ENCODE results near the gene ARHGEF28. TPM values are rescaled to one million over a fixed set of nuclear protein-coding genes. Genes with fewer than 3 reads are reported as not detected.

Gene ARHGEF28
- total and polyA plus RNA-seq, 8 donors = 13.9 to 156 (median 55.7) TPM

DNA sequence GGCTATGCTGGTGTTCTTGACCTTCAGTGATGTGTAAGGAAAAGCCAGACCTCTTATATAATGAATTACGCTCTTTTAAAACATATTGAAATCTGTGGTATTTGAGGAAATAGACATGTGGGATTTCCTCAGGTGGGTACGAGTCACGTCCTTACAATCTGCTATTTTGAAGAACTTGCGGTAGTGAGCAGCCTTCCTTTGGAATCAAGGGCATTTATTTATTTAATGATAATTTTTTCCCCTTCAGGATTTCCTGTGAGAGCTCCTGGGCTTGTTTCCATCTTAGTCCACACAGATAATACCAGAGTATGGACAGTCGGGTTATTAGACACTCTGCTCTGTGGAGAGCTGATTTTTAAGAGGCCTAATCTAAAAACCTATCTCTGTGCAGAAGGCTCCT, 167.9 kb downstream of the ARHGEF28 start:
- Histone ChIP-seq H3K27ac (no peak overlapping the region), H3K4me3 (no peak overlapping the region), H3K27me3 (no peaks in the 10 kb centered on the region), H3K9me3 (no peaks in the 10 kb centered on the region), H3K36me3 (peaks cover 0 to 27% (median 19%) of the 10 kb centered on the region in 4 donors), H3K4me1 (peaks cover 0 to 24% (median 11%) of the 10 kb centered on the region in 4 donors)
- TF ChIP-seq POLR2AphosphoS5 (IDR thresholded peaks at IDR 0.05) = no peak
- no peak for DNase-seq
- 36 to 62% (median 48%) methylated on average over 5 of the region's 5 CpGs for WGBS, 5 donors
- intact Hi-C loops (cut with DNase I; ENCODE audit: low total_unique reads) = loop anchor here (5.0 kb wide), 1 partner anchor 207 kb away; no protein-coding TSS in a partner anchor

DNA sequence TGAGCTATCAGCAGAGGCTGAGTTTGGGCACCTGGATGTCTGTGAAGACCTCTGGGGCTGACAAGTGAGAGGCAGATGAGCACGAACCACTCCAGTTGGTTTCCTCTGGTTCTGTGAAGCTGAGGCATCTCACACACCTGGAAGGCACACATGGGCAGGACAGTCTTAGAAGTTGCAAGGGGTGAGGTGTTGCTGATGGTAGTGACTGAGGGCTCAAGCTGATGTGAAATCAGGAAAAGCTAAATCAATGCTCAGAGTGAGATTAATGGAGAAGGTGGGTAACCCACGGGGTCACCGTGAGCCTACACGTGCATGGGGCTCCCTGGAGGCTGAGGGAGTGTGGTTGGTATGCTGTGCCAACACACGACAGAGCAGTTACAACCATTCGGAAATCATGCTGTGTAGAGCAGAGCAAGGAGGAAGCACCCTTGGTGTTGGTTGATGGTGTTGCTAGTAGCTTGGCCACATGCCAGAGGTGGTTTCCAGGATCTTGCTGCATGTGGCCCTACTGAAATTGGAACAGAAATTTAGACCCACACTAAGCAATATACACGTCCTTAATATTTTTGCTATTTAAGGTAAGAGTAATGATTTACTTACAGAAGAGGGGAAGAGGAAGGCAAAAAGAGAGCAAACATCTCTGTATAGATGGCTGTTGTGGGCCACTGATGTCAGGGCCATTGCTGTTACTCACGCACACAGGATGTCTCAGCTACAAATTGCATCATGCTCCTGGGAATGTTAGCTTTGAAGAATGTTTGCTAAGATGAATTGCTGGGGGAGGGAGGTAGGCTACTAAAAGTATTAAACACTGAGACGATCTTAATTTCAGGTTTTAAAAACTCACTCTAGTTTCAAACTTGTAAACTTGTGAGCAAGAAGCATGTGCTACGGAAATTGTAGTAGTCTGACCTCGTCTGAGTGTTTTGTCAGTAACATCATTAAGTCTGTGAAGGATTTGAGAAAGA, 170.5 kb downstream of the ARHGEF28 start:
- H3K4me3 ChIP-seq = no peak overlapping the region
- H3K9me3 ChIP-seq = no peaks in the 10 kb centered on the region
- H3K27ac ChIP-seq = no peak overlapping the region
- TF ChIP-seq POLR2A (IDR thresholded peaks at IDR 0.05) (no peak), POLR2AphosphoS5 (IDR thresholded peaks at IDR 0.05) (no peak), EP300 (IDR thresholded peaks at IDR 0.05) (no peak)
- intact Hi-C loops (cut with DNase I; ENCODE audit: low total_unique reads) = no loop called here
- H3K4me1 ChIP-seq = peaks cover 0 to 9% (median 5%) of the 10 kb centered on the region in 4 donors
- H3K27me3 ChIP-seq = no peaks in the 10 kb centered on the region
- peak; percentile 57 to 60 for DNase-seq
- 44 to 63% (median 55%) methylated on average over 11 of the region's 11 CpGs for WGBS, 5 donors
- H3K36me3 ChIP-seq = peaks cover 0 to 40% (median 19%) of the 10 kb centered on the region in 4 donors

DNA sequence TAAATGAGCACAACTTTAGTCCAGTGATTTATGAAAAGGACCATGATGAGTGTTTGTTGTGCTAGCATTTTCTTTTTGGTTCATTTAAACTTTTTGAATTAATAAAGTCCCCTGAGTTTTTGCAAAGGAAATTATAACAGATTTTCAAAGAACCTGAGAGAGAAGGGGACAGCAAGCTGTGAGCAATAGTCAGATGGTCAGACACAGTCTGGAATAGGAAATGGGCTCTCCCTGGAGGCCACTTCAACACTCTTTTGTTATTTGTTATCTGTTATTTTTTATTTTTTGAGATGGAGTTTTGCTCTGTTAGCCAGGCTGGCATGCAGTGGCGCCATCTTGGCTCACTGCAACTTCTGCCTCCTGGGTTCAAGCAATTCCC, 171.1 kb downstream of the ARHGEF28 start:
- no peak for DNase-seq
- intact Hi-C loops (cut with DNase I; ENCODE audit: low total_unique reads) = no loop called here
- no peak overlapping the region for H3K4me3 ChIP-seq
- TF ChIP-seq EP300 (IDR thresholded peaks at IDR 0.05) = no peak
- TF ChIP-seq, protein P1, sequence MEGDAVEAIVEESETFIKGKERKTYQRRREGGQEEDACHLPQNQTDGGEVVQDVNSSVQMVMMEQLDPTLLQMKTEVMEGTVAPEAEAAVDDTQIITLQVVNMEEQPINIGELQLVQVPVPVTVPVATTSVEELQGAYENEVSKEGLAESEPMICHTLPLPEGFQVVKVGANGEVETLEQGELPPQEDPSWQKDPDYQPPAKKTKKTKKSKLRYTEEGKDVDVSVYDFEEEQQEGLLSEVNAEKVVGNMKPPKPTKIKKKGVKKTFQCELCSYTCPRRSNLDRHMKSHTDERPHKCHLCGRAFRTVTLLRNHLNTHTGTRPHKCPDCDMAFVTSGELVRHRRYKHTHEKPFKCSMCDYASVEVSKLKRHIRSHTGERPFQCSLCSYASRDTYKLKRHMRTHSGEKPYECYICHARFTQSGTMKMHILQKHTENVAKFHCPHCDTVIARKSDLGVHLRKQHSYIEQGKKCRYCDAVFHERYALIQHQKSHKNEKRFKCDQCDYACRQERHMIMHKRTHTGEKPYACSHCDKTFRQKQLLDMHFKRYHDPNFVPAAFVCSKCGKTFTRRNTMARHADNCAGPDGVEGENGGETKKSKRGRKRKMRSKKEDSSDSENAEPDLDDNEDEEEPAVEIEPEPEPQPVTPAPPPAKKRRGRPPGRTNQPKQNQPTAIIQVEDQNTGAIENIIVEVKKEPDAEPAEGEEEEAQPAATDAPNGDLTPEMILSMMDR (IDR thresholded peaks at IDR 0.05) = no peak
- no peak for TF ChIP-seq POLR2AphosphoS5 (IDR thresholded peaks at IDR 0.05)
- TF ChIP-seq POLR2A (IDR thresholded peaks at IDR 0.05) = no peak
- H3K9me3 ChIP-seq = no peaks in the 10 kb centered on the region
- peaks cover 0 to 9% (median 5%) of the 10 kb centered on the region in 4 donors for H3K4me1 ChIP-seq
- no peaks in the 10 kb centered on the region for H3K27me3 ChIP-seq
- WGBS, 5 donors = 84 to 96% (median 90%) methylated on average over 1 of the region's 1 CpG
- peaks cover 0 to 40% (median 19%) of the 10 kb centered on the region in 4 donors for H3K36me3 ChIP-seq
- no peak overlapping the region for H3K27ac ChIP-seq

- Histone ChIP-seq H3K27me3 (no peaks in the 10 kb centered on the region), H3K4me1 (peaks cover 0 to 9% (median 2%) of the 10 kb centered on the region in 4 donors), H3K4me3 (no peak overlapping the region), H3K36me3 (peaks cover 0 to 48% (median 19%) of the 10 kb centered on the region in 4 donors), H3K27ac (no peak overlapping the region), H3K9me3 (no peaks in the 10 kb centered on the region)
- 90 to 98% (median 95%) methylated on average over 3 of the region's 3 CpGs for WGBS, 5 donors
- intact Hi-C loops (cut with DNase I; ENCODE audit: low total_unique reads) = no loop called here
- TF ChIP-seq POLR2AphosphoS5 (IDR thresholded peaks at IDR 0.05) = no peak
- TF ChIP-seq, protein P1 (IDR thresholded peaks at IDR 0.05) = no peak
- TF ChIP-seq POLR2A (IDR thresholded peaks at IDR 0.05) = no peak
- no peak for TF ChIP-seq EP300 (IDR thresholded peaks at IDR 0.05)
- no peak for DNase-seq
Observed at GRCh38 chr5:73799401-73799972, 173.5 kb downstream of the ARHGEF28 start.

GRCh38 chr5:73801686-73802085, 175.7 kb downstream of the ARHGEF28 start:
- WGBS, 5 donors = 82 to 96% (median 91%) methylated on average over 2 of the region's 2 CpGs
- H3K4me1 ChIP-seq = peaks cover 0 to under 1% (median 0%) of the 10 kb centered on the region in 4 donors
- H3K4me3 ChIP-seq = no peak overlapping the region
- no peak for DNase-seq
- H3K27ac ChIP-seq = no peak overlapping the region
- no peaks in the 10 kb centered on the region for H3K27me3 ChIP-seq
- H3K36me3 ChIP-seq = peaks cover 0 to 37% (median 9%) of the 10 kb centered on the region in 4 donors
- intact Hi-C loops (cut with DNase I; ENCODE audit: low total_unique reads) = no loop called here
- no peaks in the 10 kb centered on the region for H3K9me3 ChIP-seq
- TF ChIP-seq EP300 (IDR thresholded peaks at IDR 0.05) = no peak
- TF ChIP-seq, protein P1 (IDR thresholded peaks at IDR 0.05) = no peak
- no peak for TF ChIP-seq POLR2AphosphoS5 (IDR thresholded peaks at IDR 0.05)
- no peak for TF ChIP-seq POLR2A (IDR thresholded peaks at IDR 0.05)
